Measurements from ENCODE around the gene FAM78B.

GRCh38 chr1:166063701-166064100, 103.1 kb downstream of the FAM78B start:
- TF ChIP-seq POLR2AphosphoS5 (IDR thresholded peaks at IDR 0.05) (no peak), CTCF (IDR thresholded peaks at IDR 0.05) (no peak)
